IPS-20b (cell line): ENCODE data around the gene H2BK1.

ENCODE experiments used
- H3K27ac ChIP-seq: one replicate; pipeline ENCODE4 v1.5.1; 2013; ENCODE audit warnings: low read length
- H3K27me3 ChIP-seq: 2 replicates; pipeline ENCODE4 v1.6.1; 2013; ENCODE audit warnings: mild to moderate bottlenecking, low read length, inconsistent platforms; ENCODE audit not compliant: insufficient read depth
- H3K36me3 ChIP-seq: 2 replicates; pipeline ENCODE4 v1.6.1; 2013; ENCODE audit warnings: low read depth, mild to moderate bottlenecking, inconsistent platforms, low read length, moderate library complexity; ENCODE audit not compliant: insufficient read depth
- H3K4me1 ChIP-seq: 2 replicates; pipeline ENCODE4 v1.6.1; 2013; ENCODE audit warnings: mild to moderate bottlenecking, control low read depth, inconsistent platforms, low read length, moderate library complexity; ENCODE audit not compliant: insufficient read depth
- H3K4me3 ChIP-seq: 2 replicates; pipeline ENCODE4 v1.5.1; 2013; ENCODE audit warnings: mild to moderate bottlenecking, low read length, inconsistent platforms
- H3K9ac ChIP-seq: 2 replicates; pipeline ENCODE4 v1.6.1; 2013; ENCODE audit warnings: low read depth, mild to moderate bottlenecking, inconsistent platforms, low read length, moderate library complexity
- H3K9me3 ChIP-seq: 2 replicates; pipeline ENCODE4 v1.6.1; 2013; ENCODE audit warnings: mild to moderate bottlenecking, low read depth, low read length, inconsistent platforms; ENCODE audit not compliant: insufficient read depth

The H2BK1 gene

DNA sequence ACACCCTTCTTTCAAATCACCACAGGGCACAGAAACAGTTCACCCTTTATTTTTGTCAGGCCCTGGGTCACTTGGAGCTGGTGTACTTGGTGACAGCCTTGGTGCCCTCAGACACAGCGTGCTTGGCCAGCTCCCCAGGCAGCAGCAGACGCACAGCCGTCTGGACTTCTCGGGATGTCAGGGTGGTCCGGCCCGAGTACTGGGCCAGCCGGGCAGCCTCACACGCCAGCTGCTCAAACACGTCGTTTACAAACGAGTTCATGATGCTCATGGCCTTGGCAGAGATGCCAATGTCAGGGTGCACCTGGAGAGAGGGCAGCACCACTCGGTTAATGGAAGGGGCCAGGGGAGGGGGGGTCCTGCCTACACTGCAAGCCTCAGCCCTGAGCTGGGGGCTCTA is 2.5 kb downstream of the H2BK1 start:
- H3K36me3 ChIP-seq: peaks cover 9% of the 10 kb centered on the region; the same call in 1 of the 2 replicates
- H3K4me1 ChIP-seq: peaks cover 4% of the 10 kb centered on the region; the same call in 1 of the 2 replicates
- H3K4me3 ChIP-seq: no peak overlapping the region
- no peak overlapping the region for H3K9ac ChIP-seq
- H3K27me3 ChIP-seq: no peaks in the 10 kb centered on the region; the same call in 1 of the 2 replicates
- H3K9me3 ChIP-seq: no peaks in the 10 kb centered on the region
- no peak overlapping the region for H3K27ac ChIP-seq

DNA sequence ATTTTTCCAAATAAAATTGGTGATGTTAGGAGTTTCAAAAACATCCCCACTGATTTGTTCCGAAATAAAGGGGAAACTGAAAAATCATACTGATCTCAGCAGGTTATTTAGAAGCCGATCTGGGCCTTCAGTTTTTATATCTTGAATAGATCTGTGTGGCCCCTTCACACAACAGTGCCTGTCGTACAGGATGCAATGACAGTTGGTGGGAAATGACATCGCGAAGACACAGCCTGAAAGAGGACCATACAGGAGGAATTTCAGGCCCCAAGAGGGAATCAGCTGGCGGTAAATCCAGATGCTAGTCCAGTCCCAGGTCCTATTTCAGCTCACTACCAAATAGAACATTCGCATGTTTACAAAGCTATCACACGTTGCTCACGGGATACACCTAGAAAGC is 3.0 kb downstream of the H2BK1 start:
- Histone ChIP-seq H3K27ac (no peak overlapping the region), H3K27me3 (no peaks in the 10 kb centered on the region; the same call in 1 of the 2 replicates), H3K9ac (no peak overlapping the region), H3K36me3 (peaks cover 4% of the 10 kb centered on the region; the same call in 1 of the 2 replicates), H3K4me3 (no peak overlapping the region), H3K4me1 (peaks cover 4% of the 10 kb centered on the region; the same call in 1 of the 2 replicates), H3K9me3 (no peaks in the 10 kb centered on the region)

DNA sequence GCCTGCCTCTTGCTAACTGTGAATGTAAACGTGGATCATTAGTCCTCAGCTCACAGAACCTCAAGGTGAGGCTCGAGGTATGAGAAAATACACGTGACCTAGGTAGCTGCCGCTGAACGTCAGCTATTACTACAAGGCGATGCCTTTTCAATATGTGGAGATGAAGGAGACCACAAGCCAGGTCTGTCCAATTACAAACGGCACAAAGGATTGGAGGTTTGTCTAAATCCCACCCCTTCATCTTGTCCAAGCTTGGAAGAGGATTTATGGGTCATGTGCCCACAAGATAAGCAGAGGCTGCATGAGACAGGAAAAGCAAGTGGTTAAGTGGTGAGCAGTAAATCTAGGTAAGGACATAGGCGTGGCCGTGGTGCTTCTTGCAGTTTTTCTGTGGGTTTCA is 3.4 kb downstream of the H2BK1 start:
- Histone ChIP-seq H3K4me3 (no peak overlapping the region), H3K9me3 (no peaks in the 10 kb centered on the region), H3K27me3 (no peaks in the 10 kb centered on the region; the same call in 1 of the 2 replicates), H3K36me3 (0 out of 2 replicates have a peak, but pooled peaks cover under 1% of the 10 kb centered on the region), H3K4me1 (peaks cover 4% of the 10 kb centered on the region; the same call in 1 of the 2 replicates), H3K9ac (no peak overlapping the region), H3K27ac (no peak overlapping the region)

DNA sequence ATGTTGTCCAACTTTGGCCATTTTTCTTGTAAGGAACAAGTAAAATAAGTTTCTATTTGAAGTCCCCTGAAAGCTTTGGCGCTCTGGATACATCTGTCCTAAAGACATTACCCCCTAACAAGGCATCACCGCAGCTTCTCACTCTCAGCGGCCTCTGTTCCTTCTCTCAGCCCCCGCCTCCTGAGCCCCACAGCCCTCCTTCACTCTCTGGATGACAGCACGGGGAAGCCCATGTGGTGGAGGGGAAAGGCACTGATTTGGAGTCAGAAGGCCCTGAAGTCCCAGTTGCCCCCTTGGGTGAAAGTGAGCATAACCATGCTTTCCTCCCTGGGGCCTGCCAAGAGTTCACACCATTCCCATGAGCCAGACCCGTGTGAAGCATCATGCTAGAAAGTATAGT is 4.6 kb downstream of the H2BK1 start:
- no peak overlapping the region for H3K4me3 ChIP-seq
- no peaks in the 10 kb centered on the region; the same call in 1 of the 2 replicates for H3K27me3 ChIP-seq
- H3K27ac ChIP-seq: no peak overlapping the region
- H3K36me3 ChIP-seq: no peaks in the 10 kb centered on the region
- H3K4me1 ChIP-seq: peaks cover 4% of the 10 kb centered on the region; the same call in 1 of the 2 replicates
- H3K9ac ChIP-seq: no peak overlapping the region
- no peaks in the 10 kb centered on the region for H3K9me3 ChIP-seq

DNA sequence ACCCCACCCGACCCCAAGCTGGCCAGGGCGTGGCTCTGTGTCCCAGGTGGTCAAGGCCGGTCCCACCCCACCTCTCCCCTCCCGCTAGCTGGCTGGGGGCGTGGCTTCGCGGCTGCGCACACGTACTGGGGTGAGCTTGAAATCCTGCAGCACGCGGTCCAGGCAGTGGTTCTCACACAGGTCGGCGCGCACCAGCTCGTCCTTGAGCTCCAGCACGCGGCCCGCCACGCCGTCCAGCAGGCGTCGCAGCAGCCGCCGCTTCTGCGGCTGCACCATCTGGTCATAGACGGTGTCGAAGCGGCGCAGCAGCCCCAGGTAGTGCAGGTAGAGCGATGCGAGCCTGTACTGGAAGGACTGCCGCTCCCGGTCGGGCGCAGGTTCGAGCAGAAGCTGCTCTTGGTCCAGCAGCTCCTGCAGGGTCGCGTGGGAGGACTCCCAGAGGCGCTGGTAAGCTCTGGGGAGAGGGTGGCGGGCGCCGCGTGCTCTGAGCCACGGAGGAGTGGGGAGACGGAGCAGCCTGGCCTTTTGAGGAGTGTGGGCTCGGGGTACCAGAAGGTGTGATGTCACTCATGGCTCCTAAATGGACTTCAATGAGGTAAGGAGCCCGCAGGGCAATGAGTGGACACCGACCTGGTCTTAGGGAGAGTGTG is 5.8 kb downstream of the H2BK1 start:
- Histone ChIP-seq H3K9ac (no peak overlapping the region), H3K4me3 (no peak overlapping the region), H3K27ac (no peak overlapping the region), H3K27me3 (no peaks in the 10 kb centered on the region; the same call in 1 of the 2 replicates), H3K4me1 (no peaks in the 10 kb centered on the region), H3K9me3 (no peaks in the 10 kb centered on the region), H3K36me3 (no peaks in the 10 kb centered on the region)

DNA sequence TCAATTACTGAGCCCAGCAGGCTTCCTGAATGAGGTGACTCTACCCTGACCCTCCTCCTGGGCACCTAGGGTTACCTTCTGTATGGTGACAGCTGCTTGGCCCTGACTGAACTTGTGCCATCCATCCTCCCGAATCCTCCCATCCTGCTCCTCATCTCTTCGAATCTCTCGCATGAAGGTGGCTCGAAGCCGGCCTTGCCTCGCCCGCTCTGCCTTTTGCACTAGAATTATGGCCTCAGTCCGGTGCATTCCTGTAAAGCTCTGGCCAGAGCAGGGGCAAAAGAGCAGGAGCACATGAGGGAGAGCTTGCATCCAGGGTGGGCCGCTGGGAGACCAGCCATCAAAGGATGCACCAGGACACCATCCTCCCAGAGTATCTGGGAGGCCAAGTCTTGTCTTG is 7.5 kb downstream of the H2BK1 start:
- no peaks in the 10 kb centered on the region; the same call in 1 of the 2 replicates for H3K27me3 ChIP-seq
- no peaks in the 10 kb centered on the region for H3K36me3 ChIP-seq
- H3K27ac ChIP-seq: no peak overlapping the region
- no peaks in the 10 kb centered on the region for H3K9me3 ChIP-seq
- no peak overlapping the region for H3K9ac ChIP-seq
- no peak overlapping the region for H3K4me3 ChIP-seq
- H3K4me1 ChIP-seq: no peaks in the 10 kb centered on the region

DNA sequence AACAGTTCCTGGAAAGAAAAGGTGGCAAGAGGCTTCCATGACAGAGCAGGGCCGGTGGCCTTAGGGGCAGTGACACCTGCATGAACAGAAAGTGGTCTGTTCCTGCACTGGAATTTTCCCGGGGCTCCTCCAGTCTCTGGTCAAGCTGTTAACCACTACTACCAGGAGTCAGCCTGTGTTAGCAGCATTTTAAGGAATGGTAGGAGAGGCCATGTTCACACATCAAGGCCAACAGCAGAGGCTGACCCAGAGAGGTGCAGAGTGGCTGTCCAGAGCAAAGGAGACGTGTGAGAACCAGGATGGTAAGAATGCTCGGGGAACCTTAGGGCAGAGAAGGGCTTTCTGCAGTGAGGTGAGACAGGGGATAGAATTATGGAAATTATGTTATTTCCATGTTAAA is 8.5 kb downstream of the H2BK1 start:
- Histone ChIP-seq H3K27ac (no peak overlapping the region), H3K27me3 (peaks cover 6% of the 10 kb centered on the region; the same call in 1 of the 2 replicates), H3K4me1 (no peaks in the 10 kb centered on the region), H3K9me3 (no peaks in the 10 kb centered on the region), H3K4me3 (no peak overlapping the region), H3K9ac (no peak overlapping the region), H3K36me3 (no peaks in the 10 kb centered on the region)

DNA sequence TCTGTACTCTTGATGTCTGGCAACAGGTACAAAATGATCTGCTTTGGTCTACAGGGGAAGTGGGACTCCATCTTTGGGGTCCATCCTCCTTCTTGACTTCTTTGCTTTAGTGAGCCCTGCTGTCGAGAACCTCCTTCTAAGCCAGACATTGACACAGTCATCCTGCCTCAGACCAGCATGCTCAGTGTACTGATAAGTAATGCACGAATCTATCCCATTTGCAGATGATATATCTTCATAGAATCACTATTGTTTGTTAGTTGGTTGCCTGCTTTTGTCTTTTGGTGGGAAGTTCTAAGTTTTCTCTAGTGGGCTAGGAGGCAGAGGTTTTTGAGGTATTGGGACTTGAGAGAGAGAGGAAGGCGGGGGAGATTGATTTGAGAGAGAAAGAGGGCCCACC is 8.9 kb downstream of the H2BK1 start:
- Histone ChIP-seq H3K27ac (no peak overlapping the region), H3K27me3 (peaks cover 10% of the 10 kb centered on the region; the same call in 1 of the 2 replicates), H3K4me3 (no peak overlapping the region), H3K36me3 (no peaks in the 10 kb centered on the region), H3K9me3 (no peaks in the 10 kb centered on the region), H3K9ac (no peak overlapping the region), H3K4me1 (no peaks in the 10 kb centered on the region)

DNA sequence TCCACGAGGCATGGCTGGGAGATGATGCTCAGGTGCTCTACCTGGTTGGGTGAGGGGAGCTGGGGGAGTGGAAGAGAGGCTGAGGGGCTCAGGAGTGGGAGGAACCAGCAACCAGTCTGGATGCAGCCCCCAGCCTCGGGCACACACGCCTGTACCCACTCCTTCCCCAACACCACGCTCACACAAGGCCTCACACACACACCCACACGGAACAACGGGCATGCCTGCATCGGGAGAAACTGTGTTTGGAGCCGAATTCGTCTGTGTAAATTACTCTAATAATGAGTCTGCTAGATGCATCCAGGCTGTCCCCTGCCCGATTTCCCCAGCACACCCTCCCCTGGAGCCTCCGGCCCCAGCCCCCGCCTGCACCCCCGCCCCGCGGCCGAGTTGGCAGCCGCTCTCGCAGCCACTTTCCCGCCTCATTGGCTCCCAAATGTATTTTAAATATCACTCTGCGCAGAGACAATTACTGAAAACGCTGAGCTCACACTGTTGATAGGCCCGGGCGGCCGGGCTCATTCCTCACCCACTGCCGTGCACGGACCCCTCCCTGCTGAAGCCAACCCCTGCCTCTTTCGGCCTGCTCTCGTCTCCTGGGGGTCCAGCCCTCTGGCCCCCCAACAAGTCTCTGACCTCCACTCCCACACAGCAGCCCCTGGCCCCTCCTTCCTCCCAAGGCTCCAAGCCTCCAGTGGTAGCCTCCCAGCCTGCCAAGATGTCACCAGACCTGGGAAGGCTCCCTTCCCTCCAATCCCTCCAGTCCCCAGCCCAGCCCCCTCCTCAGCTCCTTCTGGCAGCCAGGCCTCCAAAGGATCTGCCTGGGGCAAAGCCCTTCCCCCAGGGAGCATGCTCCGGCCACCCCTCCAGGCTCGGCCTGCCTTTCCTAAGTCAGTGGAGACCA is 11.1 kb downstream of the H2BK1 start:
- H3K36me3 ChIP-seq: no peaks in the 10 kb centered on the region
- H3K9me3 ChIP-seq: no peaks in the 10 kb centered on the region
- no peak overlapping the region for H3K9ac ChIP-seq
- H3K4me3 ChIP-seq: no peak overlapping the region
- H3K27ac ChIP-seq: no peak overlapping the region
- H3K4me1 ChIP-seq: no peaks in the 10 kb centered on the region
- peaks cover 26% of the 10 kb centered on the region for H3K27me3 ChIP-seq

DNA sequence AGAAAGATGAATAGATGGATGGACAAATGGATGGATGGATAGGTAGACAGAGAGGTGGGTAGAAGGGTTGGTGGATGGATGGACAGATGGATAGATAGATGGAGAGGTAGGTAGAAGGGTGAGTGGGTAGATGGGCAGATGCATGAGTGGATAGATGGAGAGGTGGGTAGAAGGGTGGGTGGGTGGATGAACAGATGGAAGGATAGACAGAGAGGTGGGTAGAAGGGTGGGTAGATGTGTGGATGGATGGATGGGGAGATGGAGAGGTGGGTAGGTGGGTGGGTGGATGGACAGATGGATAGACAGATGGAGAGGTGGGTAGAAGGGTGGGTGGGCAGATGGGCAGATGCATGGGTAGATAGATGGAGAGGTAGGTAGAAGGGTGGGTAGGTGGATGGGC is 12.4 kb downstream of the H2BK1 start:
- no peaks in the 10 kb centered on the region for H3K4me1 ChIP-seq
- H3K36me3 ChIP-seq: no peaks in the 10 kb centered on the region
- no peak overlapping the region for H3K27ac ChIP-seq
- no peak overlapping the region for H3K4me3 ChIP-seq
- no peaks in the 10 kb centered on the region for H3K9me3 ChIP-seq
- peaks cover 26% of the 10 kb centered on the region for H3K27me3 ChIP-seq
- no peak overlapping the region for H3K9ac ChIP-seq

DNA sequence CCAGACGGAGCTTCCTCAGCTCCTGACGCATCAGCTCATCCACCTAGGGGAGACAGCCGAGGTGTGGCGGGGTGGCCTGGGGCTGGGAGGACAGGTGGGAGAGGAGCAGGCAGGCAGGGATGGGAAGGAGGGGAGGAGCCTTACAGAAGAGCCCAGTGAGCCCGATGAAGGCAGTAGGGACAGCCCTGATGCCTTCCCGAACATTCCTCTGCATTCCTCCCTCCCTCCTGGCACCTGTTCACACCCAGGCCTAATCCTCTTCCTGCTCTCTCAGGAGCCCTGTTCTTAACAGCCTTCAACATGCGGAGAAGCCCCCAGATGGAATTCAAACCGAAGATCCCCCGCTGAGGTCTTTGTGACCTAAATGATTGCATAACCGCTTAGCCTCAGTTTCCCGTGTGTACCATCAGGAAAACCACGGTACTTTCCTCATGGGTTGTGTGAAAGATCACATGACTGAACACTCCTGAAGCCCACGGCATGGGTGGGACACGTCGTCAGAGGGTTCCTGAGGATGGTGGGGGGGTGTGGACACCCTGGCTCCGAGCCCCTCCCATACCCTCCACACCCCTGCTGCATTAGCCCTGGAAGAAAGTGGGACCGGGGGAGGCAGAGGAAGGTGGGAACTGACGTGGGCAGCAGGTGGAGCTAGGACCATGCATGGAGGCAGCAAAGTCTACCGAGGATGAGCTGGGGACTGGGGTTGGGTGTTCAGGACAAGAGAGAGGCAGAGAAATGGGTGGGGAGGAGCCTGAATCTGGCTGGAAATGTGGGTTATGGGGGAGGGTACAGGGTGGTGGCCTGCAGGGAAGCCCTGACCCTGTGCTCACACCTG is 14.5 kb downstream of the H2BK1 start:
- H3K4me1 ChIP-seq: no peaks in the 10 kb centered on the region
- peaks cover 26% of the 10 kb centered on the region for H3K27me3 ChIP-seq
- no peaks in the 10 kb centered on the region for H3K9me3 ChIP-seq
- H3K4me3 ChIP-seq: no peak overlapping the region
- H3K9ac ChIP-seq: no peak overlapping the region
- no peaks in the 10 kb centered on the region for H3K36me3 ChIP-seq
- no peak overlapping the region for H3K27ac ChIP-seq
